NCI-H1417 (cell line): Measurements from ENCODE around the gene EHF.
"Not testable (repeated sequence)": the region's sequence is repeated elsewhere in the genome, so short reads cannot be mapped to it uniquely, and the experiment has no call there.

Experiments used
- DNase-seq, 3 experiments: peaks; one replicate each; lab custom pipeline; 2025; lab: John Stamatoyannopoulos, UW

The EHF gene

GRCh38 chr11:34620820-34621792 lies at the start of gene EHF:
TSS of gene EHF (plus strand) at chr11:34621093. CDS start at chr11:34642631, 21,538 bp downstream.
- no peak for DNase-seq

- DNase-seq, result no peak
Observed at GRCh38 chr11:34573537-34573936, 47.4 kb upstream of the EHF start.

- no peak for DNase-seq
Observed at GRCh38 chr11:34575261-34575660, 45.6 kb upstream of the EHF start.

GRCh38 chr11:34575671-34576070 lies 45.2 kb upstream of the EHF start:
- DNase-seq, result no peak

- DNase-seq, result no peak
Observed at GRCh38 chr11:34576331-34576730, 44.6 kb upstream of the EHF start.

GRCh38 chr11:34583818-34584217 lies 37.1 kb upstream of the EHF start:
- DNase-seq, result no peak

- DNase-seq, result no peak
Observed at GRCh38 chr11:34585304-34585734, 35.6 kb upstream of the EHF start.

- peak in 2 of 3 experiments; percentile 48 to 72 for DNase-seq
Observed at GRCh38 chr11:34585735-34586487, 35.0 kb upstream of the EHF start.

- DNase-seq, result peak in 2 of 3 experiments; percentile 29 to 35
Observed at GRCh38 chr11:34586488-34587281, 34.2 kb upstream of the EHF start.

GRCh38 chr11:34587282-34587677 lies 33.6 kb upstream of the EHF start:
- DNase-seq, result no peak

GRCh38 chr11:34588023-34588422 lies 32.9 kb upstream of the EHF start:
- no peak for DNase-seq

- no peak for DNase-seq
Observed at GRCh38 chr11:34588701-34589100, 32.2 kb upstream of the EHF start.

GRCh38 chr11:34589177-34589576 lies 31.7 kb upstream of the EHF start:
- DNase-seq, result not testable (repeated sequence)

- DNase-seq, result no peak
Observed at GRCh38 chr11:34593085-34593484, 27.8 kb upstream of the EHF start.

GRCh38 chr11:34594603-34595002 lies 26.3 kb upstream of the EHF start:
- DNase-seq, result no peak

- no peak for DNase-seq
Observed at GRCh38 chr11:34595391-34595790, 25.5 kb upstream of the EHF start.

GRCh38 chr11:34595960-34596644 lies 24.8 kb upstream of the EHF start:
- no peak for DNase-seq

- DNase-seq, result no peak
Observed at GRCh38 chr11:34599406-34599945, 21.4 kb upstream of the EHF start.

GRCh38 chr11:34600339-34601084 lies 20.4 kb upstream of the EHF start:
- DNase-seq, result no peak

GRCh38 chr11:34601085-34601444 lies 19.8 kb upstream of the EHF start:
- no peak for DNase-seq

- DNase-seq, result no peak
Observed at GRCh38 chr11:34601609-34602008, 19.3 kb upstream of the EHF start.
